ENCODE measurements around the gene PPFIA3.
A peak's percentile ranks its signal among the peaks of the same experiment; 100 is the strongest.
"Not testable (repeated sequence)": the region's sequence is repeated elsewhere in the genome, so short reads cannot be mapped to it uniquely, and the experiment has no call there.

Gene PPFIA3

GRCh38 chr19:49120325-49120683, 960 bp downstream of the PPFIA3 start:
- Histone ChIP-seq H3K4me1 (ENCODE audit: control insufficient read depth, insufficient read depth, low read length) (no peaks in the 10 kb centered on the region), H3K36me3 (ENCODE audit: control insufficient read depth, insufficient read depth, low read length) (no peaks in the 10 kb centered on the region), H3K4me3 (ENCODE audit: low read length) (no peak overlapping the region), H3K9ac (ENCODE audit: low read length) (no peak overlapping the region), H3K27ac (ENCODE audit: low read depth, low read length) (no peak overlapping the region), H3K27me3 (ENCODE audit: control insufficient read depth, insufficient read depth, low read length) (peaks cover 3% of the 10 kb centered on the region)

GRCh38 chr19:49120868-49121267, 1.5 kb downstream of the PPFIA3 start:
- Histone ChIP-seq H3K9ac (ENCODE audit: low read length) (no peak overlapping the region), H3K4me3 (ENCODE audit: low read length) (no peak overlapping the region)

GRCh38 chr19:49121841-49122240, 2.5 kb downstream of the PPFIA3 start:
- not testable (repeated sequence) for H3K36me3 ChIP-seq (ENCODE audit: control insufficient read depth, insufficient read depth, low read length); H3K4me1 ChIP-seq (ENCODE audit: control insufficient read depth, insufficient read depth, low read length); H3K27me3 ChIP-seq (ENCODE audit: control insufficient read depth, insufficient read depth, low read length); H3K9ac ChIP-seq (ENCODE audit: low read length); H3K4me3 ChIP-seq (ENCODE audit: low read length); H3K27ac ChIP-seq (ENCODE audit: low read depth, low read length)

More at GRCh38 chr19:49120868-49121267, 1.5 kb downstream of the PPFIA3 start:
- Histone ChIP-seq H3K36me3 (ENCODE audit: control insufficient read depth, insufficient read depth, low read length) (no peaks in the 10 kb centered on the region), H3K27ac (ENCODE audit: low read depth, low read length) (no peak overlapping the region), H3K4me1 (ENCODE audit: control insufficient read depth, insufficient read depth, low read length) (no peaks in the 10 kb centered on the region), H3K27me3 (ENCODE audit: control insufficient read depth, insufficient read depth, low read length) (peaks cover 3% of the 10 kb centered on the region)

- H3K9ac ChIP-seq (ENCODE audit: low read length); H3K4me3 ChIP-seq (ENCODE audit: low read length); H3K27me3 ChIP-seq (ENCODE audit: control insufficient read depth, insufficient read depth, low read length); H3K36me3 ChIP-seq (ENCODE audit: control insufficient read depth, insufficient read depth, low read length); H3K27ac ChIP-seq (ENCODE audit: low read depth, low read length); H3K4me1 ChIP-seq (ENCODE audit: control insufficient read depth, insufficient read depth, low read length): not testable (repeated sequence)
Observed at GRCh38 chr19:49123285-49123684, 3.9 kb downstream of the PPFIA3 start.

- peaks cover 8% of the 10 kb centered on the region for H3K4me1 ChIP-seq (ENCODE audit: control insufficient read depth, insufficient read depth, low read length)
- H3K27me3 ChIP-seq (ENCODE audit: control insufficient read depth, insufficient read depth, low read length) = peaks cover 3% of the 10 kb centered on the region
- no peak overlapping the region for H3K27ac ChIP-seq (ENCODE audit: low read depth, low read length)
- no peaks in the 10 kb centered on the region for H3K36me3 ChIP-seq (ENCODE audit: control insufficient read depth, insufficient read depth, low read length)
- no peak overlapping the region for H3K9ac ChIP-seq (ENCODE audit: low read length)
- H3K4me3 ChIP-seq (ENCODE audit: low read length) = no peak overlapping the region
Observed at GRCh38 chr19:49125025-49125731, 5.8 kb downstream of the PPFIA3 start.

- no peak overlapping the region for H3K9ac ChIP-seq (ENCODE audit: low read length)
Observed at GRCh38 chr19:49126575-49126974, 7.2 kb downstream of the PPFIA3 start.

GRCh38 chr19:49127225-49127624, 7.9 kb downstream of the PPFIA3 start:
- H3K4me3 ChIP-seq (ENCODE audit: low read length) = peak overlapping the region; percentile 41
- H3K27me3 ChIP-seq (ENCODE audit: control insufficient read depth, insufficient read depth, low read length); H3K9ac ChIP-seq (ENCODE audit: low read length); H3K36me3 ChIP-seq (ENCODE audit: control insufficient read depth, insufficient read depth, low read length); H3K27ac ChIP-seq (ENCODE audit: low read depth, low read length); H3K4me1 ChIP-seq (ENCODE audit: control insufficient read depth, insufficient read depth, low read length): not testable (repeated sequence)

More at GRCh38 chr19:49126575-49126974, 7.2 kb downstream of the PPFIA3 start:
- Histone ChIP-seq H3K4me3 (ENCODE audit: low read length) (no peak overlapping the region), H3K27ac (ENCODE audit: low read depth, low read length) (no peak overlapping the region), H3K4me1 (ENCODE audit: control insufficient read depth, insufficient read depth, low read length) (peaks cover 8% of the 10 kb centered on the region), H3K27me3 (ENCODE audit: control insufficient read depth, insufficient read depth, low read length) (no peaks in the 10 kb centered on the region), H3K36me3 (ENCODE audit: control insufficient read depth, insufficient read depth, low read length) (no peaks in the 10 kb centered on the region)

- Histone ChIP-seq H3K9ac (ENCODE audit: low read length) (no peak overlapping the region), H3K27me3 (ENCODE audit: control insufficient read depth, insufficient read depth, low read length) (no peaks in the 10 kb centered on the region), H3K27ac (ENCODE audit: low read depth, low read length) (peak overlapping the region; percentile 68), H3K4me1 (ENCODE audit: control insufficient read depth, insufficient read depth, low read length) (peaks cover 8% of the 10 kb centered on the region), H3K36me3 (ENCODE audit: control insufficient read depth, insufficient read depth, low read length) (no peaks in the 10 kb centered on the region), H3K4me3 (ENCODE audit: low read length) (peak overlapping the region; percentile 68)
Observed at GRCh38 chr19:49127674-49128544, 8.6 kb downstream of the PPFIA3 start.

- no peak overlapping the region for H3K27ac ChIP-seq (ENCODE audit: low read depth, low read length)
- H3K9ac ChIP-seq (ENCODE audit: low read length) = no peak overlapping the region
- H3K27me3 ChIP-seq (ENCODE audit: control insufficient read depth, insufficient read depth, low read length) = no peaks in the 10 kb centered on the region
- H3K36me3 ChIP-seq (ENCODE audit: control insufficient read depth, insufficient read depth, low read length) = no peaks in the 10 kb centered on the region
- peaks cover 8% of the 10 kb centered on the region for H3K4me1 ChIP-seq (ENCODE audit: control insufficient read depth, insufficient read depth, low read length)
- H3K4me3 ChIP-seq (ENCODE audit: low read length) = peak overlapping the region; percentile 68
Observed at GRCh38 chr19:49128545-49129237, 9.3 kb downstream of the PPFIA3 start.

- no peak overlapping the region for H3K9ac ChIP-seq (ENCODE audit: low read length)
- H3K4me3 ChIP-seq (ENCODE audit: low read length) = peak overlapping the region; percentile 68
- H3K27ac ChIP-seq (ENCODE audit: low read depth, low read length) = no peak overlapping the region
- H3K27me3 ChIP-seq (ENCODE audit: control insufficient read depth, insufficient read depth, low read length) = no peaks in the 10 kb centered on the region
- peaks cover 8% of the 10 kb centered on the region for H3K4me1 ChIP-seq (ENCODE audit: control insufficient read depth, insufficient read depth, low read length)
- no peaks in the 10 kb centered on the region for H3K36me3 ChIP-seq (ENCODE audit: control insufficient read depth, insufficient read depth, low read length)
Observed at GRCh38 chr19:49129238-49129583, 9.9 kb downstream of the PPFIA3 start.

- H3K9ac ChIP-seq (ENCODE audit: low read length) = no peak overlapping the region
- peaks cover 8% of the 10 kb centered on the region for H3K4me1 ChIP-seq (ENCODE audit: control insufficient read depth, insufficient read depth, low read length)
- H3K27ac ChIP-seq (ENCODE audit: low read depth, low read length) = no peak overlapping the region
- no peak overlapping the region for H3K4me3 ChIP-seq (ENCODE audit: low read length)
- no peaks in the 10 kb centered on the region for H3K36me3 ChIP-seq (ENCODE audit: control insufficient read depth, insufficient read depth, low read length)
- H3K27me3 ChIP-seq (ENCODE audit: control insufficient read depth, insufficient read depth, low read length) = peaks cover 2% of the 10 kb centered on the region
Observed at GRCh38 chr19:49130325-49130724, 11.0 kb downstream of the PPFIA3 start.

- peaks cover 2% of the 10 kb centered on the region for H3K27me3 ChIP-seq (ENCODE audit: control insufficient read depth, insufficient read depth, low read length)
- no peaks in the 10 kb centered on the region for H3K36me3 ChIP-seq (ENCODE audit: control insufficient read depth, insufficient read depth, low read length)
- no peak overlapping the region for H3K27ac ChIP-seq (ENCODE audit: low read depth, low read length)
- H3K4me3 ChIP-seq (ENCODE audit: low read length) = no peak overlapping the region
- peaks cover 5% of the 10 kb centered on the region for H3K4me1 ChIP-seq (ENCODE audit: control insufficient read depth, insufficient read depth, low read length)
- no peak overlapping the region for H3K9ac ChIP-seq (ENCODE audit: low read length)
Observed at GRCh38 chr19:49132974-49133609, 13.7 kb downstream of the PPFIA3 start.
